HG03097 (cell line): ENCODE results near the gene RNU7-1.

Experiments used
- ATAC-seq: cut with Tn5 transposase; IDR thresholded peaks from one replicate; pipeline ENCODE4 v1.9.1; 2021; ENCODE audit not compliant: unreplicated experiment, low FRiP score

The RNU7-1 gene

DNA sequence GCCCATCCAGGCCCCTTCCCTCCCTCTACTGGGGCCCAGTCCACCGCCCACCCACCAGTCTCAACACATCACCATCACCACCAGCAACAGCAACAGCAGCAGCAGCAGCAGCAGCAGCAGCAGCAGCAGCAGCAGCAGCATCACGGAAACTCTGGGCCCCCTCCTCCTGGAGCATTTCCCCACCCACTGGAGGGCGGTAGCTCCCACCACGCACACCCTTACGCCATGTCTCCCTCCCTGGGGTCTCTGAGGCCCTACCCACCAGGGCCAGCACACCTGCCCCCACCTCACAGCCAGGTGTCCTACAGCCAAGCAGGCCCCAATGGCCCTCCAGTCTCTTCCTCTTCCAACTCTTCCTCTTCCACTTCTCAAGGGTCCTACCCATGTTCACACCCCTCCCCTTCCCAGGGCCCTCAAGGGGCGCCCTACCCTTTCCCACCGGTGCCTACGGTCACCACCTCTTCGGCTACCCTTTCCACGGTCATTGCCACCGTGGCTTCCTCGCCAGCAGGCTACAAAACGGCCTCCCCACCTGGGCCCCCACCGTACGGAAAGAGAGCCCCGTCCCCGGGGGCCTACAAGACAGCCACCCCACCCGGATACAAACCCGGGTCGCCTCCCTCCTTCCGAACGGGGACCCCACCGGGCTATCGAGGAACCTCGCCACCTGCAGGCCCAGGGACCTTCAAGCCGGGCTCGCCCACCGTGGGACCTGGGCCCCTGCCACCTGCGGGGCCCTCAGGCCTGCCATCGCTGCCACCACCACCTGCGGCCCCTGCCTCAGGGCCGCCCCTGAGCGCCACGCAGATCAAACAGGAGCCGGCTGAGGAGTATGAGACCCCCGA, 6.8 kb upstream of the RNU7-1 start:
- no peak for ATAC-seq

DNA sequence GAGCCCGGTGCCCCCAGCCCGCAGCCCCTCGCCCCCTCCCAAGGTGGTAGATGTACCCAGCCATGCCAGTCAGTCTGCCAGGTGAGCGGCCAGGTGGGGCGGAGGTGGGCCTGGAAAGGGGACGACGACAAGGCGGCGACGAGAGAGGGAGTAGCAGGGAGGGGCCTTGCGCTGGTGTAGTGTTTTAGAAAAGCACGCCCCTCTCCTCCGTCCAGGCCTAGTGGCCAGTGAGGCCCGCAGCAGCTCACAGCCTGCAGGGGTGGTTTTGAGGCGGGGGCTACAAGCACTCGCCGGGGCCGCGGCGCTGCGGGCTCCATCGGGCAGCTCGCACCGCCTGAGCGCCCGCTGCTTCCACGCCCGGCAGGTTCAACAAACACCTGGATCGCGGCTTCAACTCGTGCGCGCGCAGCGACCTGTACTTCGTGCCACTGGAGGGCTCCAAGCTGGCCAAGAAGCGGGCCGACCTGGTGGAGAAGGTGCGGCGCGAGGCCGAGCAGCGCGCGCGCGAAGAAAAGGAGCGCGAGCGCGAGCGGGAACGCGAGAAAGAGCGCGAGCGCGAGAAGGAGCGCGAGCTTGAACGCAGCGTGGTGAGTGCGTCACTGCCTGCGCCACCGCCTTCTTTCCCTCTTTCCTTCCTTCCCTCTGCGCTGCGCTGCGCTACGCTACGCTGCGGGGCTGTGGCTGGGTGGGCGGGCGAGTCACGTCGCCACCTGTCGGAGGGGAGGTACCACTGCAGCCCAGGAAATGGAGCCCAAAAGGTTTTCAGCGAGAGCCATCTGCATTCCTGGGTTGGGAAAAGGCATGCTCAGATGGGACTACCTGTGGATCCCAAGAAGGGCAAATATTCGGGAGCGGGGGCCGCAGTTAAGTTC, 5.9 kb upstream of the RNU7-1 start:
- ATAC-seq = peak; percentile 84

- ATAC-seq = no peak
These were observed 5.0 kb upstream of the RNU7-1 start for GRCh38 chr12:6938353-6939190.

- no peak for ATAC-seq
These were observed 4.5 kb upstream of the RNU7-1 start for GRCh38 chr12:6939191-6939540.

DNA sequence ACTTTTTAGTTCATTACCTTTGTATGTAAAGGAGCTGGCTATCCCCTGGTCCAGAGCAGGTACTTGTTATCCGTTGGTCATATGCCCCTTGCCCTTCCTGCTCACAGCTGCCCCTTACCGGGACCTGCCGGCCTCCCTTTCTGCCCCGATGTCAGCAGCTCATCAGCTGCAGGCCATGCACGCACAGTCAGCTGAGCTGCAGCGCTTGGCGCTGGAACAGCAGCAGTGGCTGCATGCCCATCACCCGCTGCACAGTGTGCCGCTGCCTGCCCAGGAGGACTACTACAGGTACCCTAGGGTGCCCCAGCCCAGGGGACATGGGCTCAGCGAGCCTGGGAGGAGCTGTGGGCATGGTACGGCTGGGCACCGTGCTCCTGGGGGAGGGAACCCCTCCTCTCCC, 2.3 kb upstream of the RNU7-1 start:
- ATAC-seq = no peak

GRCh38 chr12:6941782-6942181, 1.8 kb upstream of the RNU7-1 start:
- no peak for ATAC-seq

DNA sequence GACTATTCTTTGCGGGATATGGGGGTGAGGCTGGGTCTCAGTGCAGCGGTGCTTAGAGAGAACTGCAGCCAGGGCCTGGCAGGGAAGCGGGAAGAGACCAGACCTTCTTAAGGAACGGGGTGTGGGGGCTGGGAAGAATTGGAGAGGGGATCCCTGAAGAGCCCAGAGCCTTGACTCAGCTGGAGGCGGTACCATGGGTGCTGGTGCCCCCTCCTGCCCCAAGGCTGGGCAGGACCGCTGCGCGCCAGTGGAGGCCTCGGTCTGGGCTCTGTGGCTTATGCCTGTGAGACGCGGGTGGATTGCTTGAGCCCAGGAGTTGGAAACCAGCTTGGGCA, 1.3 kb upstream of the RNU7-1 start:
- no peak for ATAC-seq

GRCh38 chr12:6943389-6943721, 261 bp upstream of the RNU7-1 start:
- peak; percentile 24 for ATAC-seq

- peak; percentile 35 for ATAC-seq
These were observed 968 bp downstream of the RNU7-1 start for GRCh38 chr12:6944381-6945186.

DNA sequence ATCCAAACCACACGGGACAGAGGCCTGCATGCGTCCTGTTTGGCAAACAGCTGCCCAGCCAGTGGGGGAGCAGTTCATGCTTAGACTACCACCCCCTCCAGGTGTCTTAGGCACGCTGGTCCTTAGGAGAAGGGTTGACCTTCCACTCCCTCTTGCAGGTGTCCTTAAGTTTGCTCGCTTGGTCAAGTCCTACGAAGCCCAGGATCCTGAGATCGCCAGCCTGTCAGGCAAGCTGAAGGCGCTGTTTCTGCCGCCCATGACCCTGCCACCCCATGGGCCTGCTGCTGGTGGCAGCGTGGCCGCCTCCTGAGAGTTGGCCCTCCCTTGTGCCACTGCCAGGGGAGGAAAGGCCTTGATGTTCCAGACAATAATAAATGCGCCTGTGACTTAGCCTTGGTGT, 2.0 kb downstream of the RNU7-1 start:
- ATAC-seq = no peak

DNA sequence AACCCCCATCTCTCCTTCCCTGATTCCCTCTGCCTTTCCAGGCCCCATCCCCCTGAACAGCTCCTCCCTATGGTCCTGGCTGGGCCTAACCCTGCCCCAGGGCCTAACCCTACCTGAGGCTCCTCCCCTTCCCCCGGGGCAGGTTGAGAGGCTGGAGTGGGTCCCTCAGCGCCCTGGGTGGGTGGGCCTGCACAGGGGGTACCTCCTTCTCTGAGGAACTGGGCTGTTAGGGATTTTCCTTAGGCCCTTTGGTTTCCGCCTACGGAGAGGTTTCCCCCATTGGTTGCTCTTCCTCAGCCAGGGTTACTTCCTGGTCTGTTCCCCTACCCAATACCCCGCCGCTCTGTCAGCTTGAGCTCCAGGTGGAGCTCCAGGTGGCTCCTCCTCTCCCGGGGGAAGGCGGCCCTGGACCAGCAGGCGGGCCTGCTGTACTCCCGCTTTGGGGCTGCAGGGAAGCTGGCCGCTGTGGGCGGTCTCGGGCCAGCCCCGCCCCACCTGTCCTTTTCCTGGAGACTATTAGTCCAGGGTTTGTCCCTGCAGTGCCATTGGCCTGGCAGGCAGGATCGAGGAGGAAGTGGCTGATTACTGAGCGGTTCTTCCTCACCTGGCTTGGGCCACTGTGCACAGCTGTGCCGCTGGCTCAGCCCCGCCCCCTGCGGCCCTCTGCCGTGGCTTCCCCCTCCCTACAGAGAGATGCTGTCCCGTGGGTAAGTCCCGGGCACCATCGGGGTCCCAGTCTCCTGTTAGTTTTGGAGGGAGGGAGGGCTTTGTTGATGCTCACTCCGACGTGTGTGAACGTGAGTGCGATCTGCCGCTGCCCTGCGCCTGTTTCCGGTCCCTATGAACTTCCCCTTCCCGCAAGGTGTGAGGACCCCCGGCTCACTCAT, 2.7 kb downstream of the RNU7-1 start:
- ATAC-seq = peak; percentile 25

DNA sequence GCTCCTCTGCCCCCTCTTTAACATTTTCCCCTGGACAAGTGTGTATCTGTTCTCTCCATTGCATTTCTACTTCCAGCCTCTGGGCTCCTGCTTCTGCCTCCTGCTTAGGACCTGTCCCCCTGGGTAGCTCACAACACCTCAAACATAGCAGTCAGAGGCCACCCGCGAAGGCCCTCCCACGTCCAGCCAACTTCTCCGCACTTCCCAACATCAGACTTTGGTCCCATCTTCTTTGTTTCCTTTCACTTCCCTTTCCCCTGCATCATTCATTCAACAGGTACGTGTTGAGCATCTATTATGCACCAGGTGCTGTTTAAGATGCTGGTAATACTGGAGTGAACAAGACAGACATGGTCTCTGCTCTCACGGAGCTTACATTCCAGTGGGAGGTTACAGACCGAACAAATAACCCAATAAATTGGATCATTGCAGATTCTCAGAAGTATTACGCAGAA, 3.3 kb downstream of the RNU7-1 start:
- ATAC-seq = no peak

GRCh38 chr12:6947615-6948014, 4.0 kb downstream of the RNU7-1 start:
- ATAC-seq = no peak

DNA sequence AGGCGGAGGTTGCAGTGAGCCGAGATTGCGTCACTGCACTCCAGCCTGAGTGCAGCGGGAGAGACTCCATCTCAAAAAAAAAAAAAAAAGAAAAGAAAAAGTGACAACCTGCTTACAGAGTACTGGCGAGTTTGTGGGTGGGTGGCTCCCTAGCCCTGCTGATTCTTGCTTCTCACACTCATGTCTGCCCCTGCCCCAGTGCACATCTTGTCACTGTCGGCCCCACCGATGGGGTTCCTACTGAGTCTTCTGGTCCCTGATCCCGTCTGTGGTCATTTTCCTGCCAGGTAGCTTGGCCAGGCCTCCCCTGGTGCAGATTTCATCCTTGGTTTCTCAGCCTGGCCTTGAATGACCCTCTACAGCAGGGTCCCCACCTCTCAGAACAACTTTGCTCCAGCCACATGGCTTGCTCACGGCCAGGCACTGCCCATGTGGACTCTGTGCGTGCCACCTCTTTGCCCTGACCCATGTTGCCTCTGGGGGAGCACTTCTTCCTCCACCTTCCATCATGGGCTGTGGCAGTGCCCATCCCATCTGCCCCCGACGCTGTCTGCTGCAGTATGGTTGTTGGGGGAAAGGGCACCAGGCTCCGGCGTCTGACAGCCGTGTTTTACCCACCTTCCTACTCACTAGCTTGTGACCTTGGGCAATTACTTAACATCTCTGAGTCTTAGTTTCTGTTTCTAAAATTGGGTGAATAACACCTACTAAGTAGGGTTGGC, 5.4 kb downstream of the RNU7-1 start:
- ATAC-seq = no peak

- no peak for ATAC-seq
These were observed 6.8 kb downstream of the RNU7-1 start for GRCh38 chr12:6950401-6950801.

GRCh38 chr12:6950811-6951540, 7.4 kb downstream of the RNU7-1 start, which contains the start of gene PTPN6:
Gene PTPN6, plus strand, starts transcription at chr12:6951356. Its CDS starts 157 bp downstream, at chr12:6951513.
- no peak for ATAC-seq

DNA sequence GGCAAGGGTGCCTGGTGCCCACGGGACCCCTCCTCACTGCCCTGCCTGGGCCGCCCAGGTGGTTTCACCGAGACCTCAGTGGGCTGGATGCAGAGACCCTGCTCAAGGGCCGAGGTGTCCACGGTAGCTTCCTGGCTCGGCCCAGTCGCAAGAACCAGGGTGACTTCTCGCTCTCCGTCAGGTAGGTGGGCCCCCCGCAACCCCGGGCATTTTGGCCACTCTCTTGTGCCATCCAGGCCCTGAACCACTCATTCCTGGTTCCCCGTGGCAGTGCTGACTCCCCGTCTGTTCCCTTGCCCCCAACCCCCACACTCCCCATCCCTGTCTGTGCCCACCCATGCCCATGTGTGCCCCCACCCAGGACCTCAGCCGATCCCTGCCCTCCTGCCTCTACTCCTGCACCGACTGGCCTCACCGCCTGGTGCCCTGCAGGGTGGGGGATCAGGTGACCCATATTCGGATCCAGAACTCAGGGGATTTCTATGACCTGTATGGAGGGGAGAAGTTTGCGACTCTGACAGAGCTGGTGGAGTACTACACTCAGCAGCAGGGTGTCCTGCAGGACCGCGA, 8.0 kb downstream of the RNU7-1 start:
- ATAC-seq = no peak
